Gastrocnemius medialis (tissue), 4 donors: ENCODE results near the gene OR13C9.

Experiments
- POLR2A ChIP-seq, 2 donors: fragments of 450-650 bp; IDR thresholded peaks; one replicate each; pipeline ENCODE4 v1.6.1; 2017; ENCODE audit warnings: antibody characterized with exemption in 2 of 2, mild to moderate bottlenecking in 2 of 2, moderate library complexity in 2 of 2
- TF ChIP-seq, protein P1 (sequence below), 5 experiments: fragments of 450-650 bp in 3 of 5; fragments of 200-600 bp in 2 of 5; sonication (generic) in 2 of 5; IDR thresholded peaks in 4 of 5; conservative IDR thresholded peaks in 1 of 5; 1 replicate in 4 of 5; 2 replicates in 1 of 5; pipeline ENCODE4 v1.5.1; 2016 to 2019; ENCODE audit warnings: antibody characterized with exemption in 5 of 5, mild to moderate bottlenecking in 3 of 5, moderate library complexity in 3 of 5

DNA sequence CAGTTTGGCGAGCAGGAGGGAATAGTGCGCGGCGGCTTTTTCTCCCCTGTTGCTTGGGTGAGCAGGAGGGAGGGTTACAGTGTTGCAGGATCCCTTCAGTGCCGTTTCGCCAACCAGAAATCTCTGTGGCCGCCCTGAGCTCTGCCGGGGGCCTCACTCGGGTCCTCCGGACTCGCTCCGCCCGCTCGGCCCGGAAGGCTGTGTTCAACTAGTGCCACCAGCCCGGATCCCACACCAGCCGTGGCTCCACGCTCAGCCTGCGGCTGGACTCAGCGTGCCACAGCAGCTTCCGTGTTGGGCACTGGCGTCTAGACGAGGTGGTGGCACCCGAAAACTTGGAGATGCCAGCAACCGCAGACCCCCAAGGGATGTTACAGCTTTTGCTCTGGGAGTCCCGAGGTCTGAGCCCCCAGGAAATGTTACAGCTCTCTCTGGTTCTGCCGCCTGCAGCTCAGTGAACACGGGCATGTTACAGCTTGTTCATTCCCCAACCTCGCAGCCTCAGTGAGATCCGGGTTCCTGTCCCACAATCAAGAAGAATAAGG, 16.0 kb upstream of the OR13C9 start:
- TF ChIP-seq, protein P1, sequence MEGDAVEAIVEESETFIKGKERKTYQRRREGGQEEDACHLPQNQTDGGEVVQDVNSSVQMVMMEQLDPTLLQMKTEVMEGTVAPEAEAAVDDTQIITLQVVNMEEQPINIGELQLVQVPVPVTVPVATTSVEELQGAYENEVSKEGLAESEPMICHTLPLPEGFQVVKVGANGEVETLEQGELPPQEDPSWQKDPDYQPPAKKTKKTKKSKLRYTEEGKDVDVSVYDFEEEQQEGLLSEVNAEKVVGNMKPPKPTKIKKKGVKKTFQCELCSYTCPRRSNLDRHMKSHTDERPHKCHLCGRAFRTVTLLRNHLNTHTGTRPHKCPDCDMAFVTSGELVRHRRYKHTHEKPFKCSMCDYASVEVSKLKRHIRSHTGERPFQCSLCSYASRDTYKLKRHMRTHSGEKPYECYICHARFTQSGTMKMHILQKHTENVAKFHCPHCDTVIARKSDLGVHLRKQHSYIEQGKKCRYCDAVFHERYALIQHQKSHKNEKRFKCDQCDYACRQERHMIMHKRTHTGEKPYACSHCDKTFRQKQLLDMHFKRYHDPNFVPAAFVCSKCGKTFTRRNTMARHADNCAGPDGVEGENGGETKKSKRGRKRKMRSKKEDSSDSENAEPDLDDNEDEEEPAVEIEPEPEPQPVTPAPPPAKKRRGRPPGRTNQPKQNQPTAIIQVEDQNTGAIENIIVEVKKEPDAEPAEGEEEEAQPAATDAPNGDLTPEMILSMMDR (IDR thresholded peaks at IDR 0.05 in 4 of 5, conservative IDR thresholded peaks at IDR 0.05 in 1 of 5) = no peak
- no peak for TF ChIP-seq POLR2A (IDR thresholded peaks at IDR 0.05)
